SU-DHL-6 (cell line): Measurements from ENCODE around the gene ORM2.
"Not testable (repeated sequence)": the region's sequence is repeated elsewhere in the genome, so short reads cannot be mapped to it uniquely, and the experiment has no call there.

Experiments
- H2AFZ ChIP-seq: fragments of 200-600 bp; sonication (generic); 2 replicates; pipeline ENCODE4 v1.6.1; 2014; ENCODE audit warnings: low read depth, mild to moderate bottlenecking, moderate library complexity, mixed read lengths, antibody characterized with exemption, low read length; ENCODE audit not compliant: severe bottlenecking
- H3F3A ChIP-seq: fragments of 200-600 bp; shearing (Covaris generic); 2 replicates; pipeline ENCODE4 v1.6.0; 2016; ENCODE audit warnings: antibody characterized with exemption, mild to moderate bottlenecking; ENCODE audit not compliant: insufficient read depth
- H3K27ac ChIP-seq: fragments of 200-600 bp; sonication (generic); 2 replicates; pipeline ENCODE4 v1.5.1; 2016; ENCODE audit warnings: low read depth, mild to moderate bottlenecking, low read length, moderate library complexity, mixed read lengths
- H3K27me3 ChIP-seq: fragments of 200-600 bp; sonication (generic), shearing (Covaris generic); 2 replicates; pipeline ENCODE4 v1.6.0; 2014; ENCODE audit warnings: mild to moderate bottlenecking, low read length
- H3K36me3 ChIP-seq: fragments of 200-600 bp; sonication (generic); 2 replicates; pipeline ENCODE4 v1.6.1; 2014; ENCODE audit warnings: mild to moderate bottlenecking, low read length, mixed read lengths
- H3K4me2 ChIP-seq: fragments of 300-600, 200-600 bp; shearing (Covaris generic), sonication (generic); 2 replicates; pipeline ENCODE4 v1.6.0; 2014; ENCODE audit warnings: low read length, low read depth, mild to moderate bottlenecking; ENCODE audit not compliant: poor library complexity, severe bottlenecking
- H3K4me3 ChIP-seq: fragments of 200-600 bp; sonication (generic); 2 replicates; pipeline ENCODE4 v1.5.1; 2014; ENCODE audit warnings: antibody characterized with exemption, low read length, mild to moderate bottlenecking, mixed read lengths; ENCODE audit not compliant: insufficient read depth, poor library complexity, severe bottlenecking
- H3K79me2 ChIP-seq: fragments of 200-600 bp; sonication (generic); 2 replicates; pipeline ENCODE4 v1.6.1; 2014; ENCODE audit warnings: mild to moderate bottlenecking, low read length, moderate library complexity; ENCODE audit not compliant: insufficient read depth
- H3K9ac ChIP-seq: fragments of 200-600 bp; sonication (generic); 2 replicates; pipeline ENCODE4 v1.7.0; 2014; ENCODE audit warnings: mild to moderate bottlenecking, low read length
- H3K9me2 ChIP-seq: fragments of 200-600 bp; sonication (generic); replicated peaks from 2 replicates; pipeline ENCODE4 v1.6.1; 2014; ENCODE audit warnings: low read length; ENCODE audit not compliant: insufficient read depth
- H3K9me3 ChIP-seq: fragments of 200-600 bp; sonication (generic); 2 replicates; pipeline ENCODE4 v1.6.1; 2014; ENCODE audit warnings: low read length, mixed read lengths; ENCODE audit not compliant: insufficient read depth
- H4K20me1 ChIP-seq: fragments of 200-600 bp; sonication (generic); 2 replicates; pipeline ENCODE4 v1.6.1; 2014; ENCODE audit warnings: low read depth, mild to moderate bottlenecking, antibody characterized with exemption, low read length, moderate library complexity, mixed read lengths
- EZH2phosphoT487 ChIP-seq: fragments of 200-600 bp; sonication (generic), shearing (Covaris generic); conservative IDR thresholded peaks from 2 replicates; pipeline ENCODE4 v1.6.1; 2018; ENCODE audit warnings: mild to moderate bottlenecking, antibody characterized with exemption, low read length, moderate library complexity, mixed read lengths
- TF ChIP-seq, protein P1 (sequence below): fragments of 200-600 bp; sonication (generic); IDR thresholded peaks from one replicate; pipeline ENCODE4 v1.5.1; 2017; ENCODE audit warnings: antibody characterized with exemption, mild to moderate bottlenecking, low read length, moderate library complexity; ENCODE audit not compliant: insufficient read depth, poor library complexity, severe bottlenecking

ORM2 gene

DNA sequence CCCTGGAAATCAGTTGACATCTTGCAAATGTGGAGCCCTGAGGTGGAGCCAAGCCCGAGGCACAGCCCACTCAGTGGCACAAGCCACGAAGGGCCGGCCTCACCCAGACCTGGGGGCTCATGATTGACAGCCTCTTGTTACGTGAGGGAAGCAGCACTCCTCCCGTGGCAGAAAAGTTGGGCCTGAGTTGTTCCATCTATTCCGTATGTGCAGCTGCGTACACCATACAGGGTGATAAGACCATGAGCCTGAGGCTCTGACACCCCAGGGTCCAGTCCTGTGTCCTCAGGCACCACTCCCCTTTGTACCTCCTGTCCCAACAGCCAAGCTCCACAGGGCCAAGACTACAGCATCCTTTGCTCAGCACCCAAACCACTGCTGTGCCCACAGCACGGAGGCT, 1.9 kb upstream of the ORM2 start:
- Histone ChIP-seq H4K20me1 (no peaks in the 10 kb centered on the region), H3K27me3 (no peaks in the 10 kb centered on the region), H2AFZ (no peak overlapping the region), H3K9me3 (no peaks in the 10 kb centered on the region), H3K9ac (no peak overlapping the region), H3F3A (no peaks in the 10 kb centered on the region), H3K4me2 (no peak overlapping the region), H3K27ac (no peak overlapping the region), H3K9me2 (no peaks in the 10 kb centered on the region), H3K79me2 (no peaks in the 10 kb centered on the region), H3K4me3 (no peak overlapping the region), H3K36me3 (no peaks in the 10 kb centered on the region)
- TF ChIP-seq, protein P1, sequence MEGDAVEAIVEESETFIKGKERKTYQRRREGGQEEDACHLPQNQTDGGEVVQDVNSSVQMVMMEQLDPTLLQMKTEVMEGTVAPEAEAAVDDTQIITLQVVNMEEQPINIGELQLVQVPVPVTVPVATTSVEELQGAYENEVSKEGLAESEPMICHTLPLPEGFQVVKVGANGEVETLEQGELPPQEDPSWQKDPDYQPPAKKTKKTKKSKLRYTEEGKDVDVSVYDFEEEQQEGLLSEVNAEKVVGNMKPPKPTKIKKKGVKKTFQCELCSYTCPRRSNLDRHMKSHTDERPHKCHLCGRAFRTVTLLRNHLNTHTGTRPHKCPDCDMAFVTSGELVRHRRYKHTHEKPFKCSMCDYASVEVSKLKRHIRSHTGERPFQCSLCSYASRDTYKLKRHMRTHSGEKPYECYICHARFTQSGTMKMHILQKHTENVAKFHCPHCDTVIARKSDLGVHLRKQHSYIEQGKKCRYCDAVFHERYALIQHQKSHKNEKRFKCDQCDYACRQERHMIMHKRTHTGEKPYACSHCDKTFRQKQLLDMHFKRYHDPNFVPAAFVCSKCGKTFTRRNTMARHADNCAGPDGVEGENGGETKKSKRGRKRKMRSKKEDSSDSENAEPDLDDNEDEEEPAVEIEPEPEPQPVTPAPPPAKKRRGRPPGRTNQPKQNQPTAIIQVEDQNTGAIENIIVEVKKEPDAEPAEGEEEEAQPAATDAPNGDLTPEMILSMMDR, result no peak
- no peak for TF ChIP-seq EZH2phosphoT487

DNA sequence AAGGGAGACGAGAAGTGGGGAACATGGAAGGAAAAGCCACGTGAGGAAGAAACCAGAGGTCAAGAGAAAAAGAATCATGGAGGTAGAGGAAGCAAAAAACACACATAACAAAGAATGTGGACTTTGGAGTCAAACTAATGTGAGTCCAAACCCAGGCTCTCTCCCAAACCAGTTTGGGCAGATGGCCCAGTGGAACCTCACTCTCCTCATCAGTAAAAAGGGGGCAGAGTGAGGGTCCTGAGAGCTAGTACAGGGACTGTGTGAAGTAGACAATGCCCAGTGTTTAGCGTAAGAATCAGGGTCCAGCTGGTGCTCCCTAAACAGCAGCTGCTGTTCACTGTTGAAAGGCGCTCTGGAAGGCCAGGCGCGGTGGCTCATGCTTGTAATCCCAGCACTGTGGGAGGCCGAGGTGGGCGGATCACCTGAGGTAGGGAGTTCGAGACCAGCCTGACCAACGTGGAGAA, 1.3 kb upstream of the ORM2 start:
- not testable (repeated sequence) for H3K4me2 ChIP-seq, H3F3A ChIP-seq, H3K9me2 ChIP-seq, H3K79me2 ChIP-seq, H3K9ac ChIP-seq, H3K9me3 ChIP-seq, H2AFZ ChIP-seq, H3K27ac ChIP-seq, H3K36me3 ChIP-seq, H4K20me1 ChIP-seq, H3K4me3 ChIP-seq, H3K27me3 ChIP-seq

DNA sequence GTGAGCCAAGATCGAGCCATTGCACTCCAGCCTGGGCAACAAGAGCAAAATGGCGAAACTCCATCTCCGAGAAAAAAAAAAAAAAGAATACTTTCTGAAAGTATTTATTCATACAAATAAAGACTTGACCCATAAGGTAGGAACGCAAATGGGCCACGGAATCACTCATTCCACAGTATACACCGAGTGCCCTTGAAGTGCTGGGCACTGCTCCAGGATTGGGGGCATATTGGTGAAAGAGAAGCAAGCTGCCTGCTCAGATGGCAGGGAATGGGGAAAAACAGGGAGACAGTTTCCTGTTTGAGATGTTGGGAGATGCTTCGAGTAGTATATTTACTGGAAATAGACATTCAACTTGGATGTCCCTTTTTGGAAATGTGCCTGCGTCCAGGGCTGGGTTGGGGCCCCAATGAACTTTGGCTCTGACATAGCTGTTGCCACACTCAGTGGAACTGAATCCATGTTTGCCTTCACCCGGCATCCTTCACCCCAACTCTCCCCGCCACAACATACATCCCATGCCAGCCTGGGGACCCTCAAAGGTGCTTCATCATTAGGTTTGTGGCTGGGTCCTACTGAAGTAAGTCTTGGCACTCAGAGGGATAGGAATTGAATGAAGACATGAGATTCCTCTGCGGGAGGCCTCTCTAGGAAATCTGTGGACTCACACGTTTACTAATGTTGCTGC, 588 bp upstream of the ORM2 start:
- H3K9ac ChIP-seq, H3K4me2 ChIP-seq, H3K27ac ChIP-seq: not testable (repeated sequence)

DNA sequence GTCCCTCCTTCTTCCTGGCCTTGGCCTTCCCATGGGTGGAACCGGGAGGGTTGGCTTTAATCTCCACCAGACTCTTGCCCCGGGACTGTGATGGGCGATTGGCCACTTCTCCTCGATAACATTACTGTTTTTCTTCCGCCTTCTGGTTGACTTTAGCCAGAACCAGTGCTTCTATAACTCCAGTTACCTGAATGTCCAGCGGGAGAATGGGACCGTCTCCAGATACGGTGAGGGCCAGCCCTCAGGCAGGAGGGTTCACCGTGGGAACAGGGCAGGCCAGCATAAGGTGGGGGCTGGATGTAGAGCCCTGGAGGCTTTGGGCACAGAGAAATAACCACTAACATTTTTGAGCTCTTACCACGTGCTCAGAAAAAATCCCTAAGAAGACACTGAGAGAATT, 967 bp downstream of the ORM2 start:
- Histone ChIP-seq H3K27ac (no peak overlapping the region), H3K27me3 (no peaks in the 10 kb centered on the region), H4K20me1 (no peaks in the 10 kb centered on the region), H3K4me3 (no peak overlapping the region), H3K9me3 (no peaks in the 10 kb centered on the region), H3K9ac (no peak overlapping the region), H2AFZ (no peak overlapping the region), H3F3A (no peaks in the 10 kb centered on the region), H3K79me2 (no peaks in the 10 kb centered on the region), H3K36me3 (no peaks in the 10 kb centered on the region; the same call in 1 of the 2 replicates), H3K4me2 (no peak overlapping the region), H3K9me2 (no peaks in the 10 kb centered on the region)
- TF ChIP-seq, protein P1, result no peak
- TF ChIP-seq EZH2phosphoT487, result no peak

More for the DNA sequence above, 588 bp upstream of the ORM2 start:
- H4K20me1 ChIP-seq, H3K79me2 ChIP-seq, H3K27me3 ChIP-seq, H2AFZ ChIP-seq, H3K36me3 ChIP-seq, H3F3A ChIP-seq, H3K9me2 ChIP-seq, H3K9me3 ChIP-seq, H3K4me3 ChIP-seq: not testable (repeated sequence)

DNA sequence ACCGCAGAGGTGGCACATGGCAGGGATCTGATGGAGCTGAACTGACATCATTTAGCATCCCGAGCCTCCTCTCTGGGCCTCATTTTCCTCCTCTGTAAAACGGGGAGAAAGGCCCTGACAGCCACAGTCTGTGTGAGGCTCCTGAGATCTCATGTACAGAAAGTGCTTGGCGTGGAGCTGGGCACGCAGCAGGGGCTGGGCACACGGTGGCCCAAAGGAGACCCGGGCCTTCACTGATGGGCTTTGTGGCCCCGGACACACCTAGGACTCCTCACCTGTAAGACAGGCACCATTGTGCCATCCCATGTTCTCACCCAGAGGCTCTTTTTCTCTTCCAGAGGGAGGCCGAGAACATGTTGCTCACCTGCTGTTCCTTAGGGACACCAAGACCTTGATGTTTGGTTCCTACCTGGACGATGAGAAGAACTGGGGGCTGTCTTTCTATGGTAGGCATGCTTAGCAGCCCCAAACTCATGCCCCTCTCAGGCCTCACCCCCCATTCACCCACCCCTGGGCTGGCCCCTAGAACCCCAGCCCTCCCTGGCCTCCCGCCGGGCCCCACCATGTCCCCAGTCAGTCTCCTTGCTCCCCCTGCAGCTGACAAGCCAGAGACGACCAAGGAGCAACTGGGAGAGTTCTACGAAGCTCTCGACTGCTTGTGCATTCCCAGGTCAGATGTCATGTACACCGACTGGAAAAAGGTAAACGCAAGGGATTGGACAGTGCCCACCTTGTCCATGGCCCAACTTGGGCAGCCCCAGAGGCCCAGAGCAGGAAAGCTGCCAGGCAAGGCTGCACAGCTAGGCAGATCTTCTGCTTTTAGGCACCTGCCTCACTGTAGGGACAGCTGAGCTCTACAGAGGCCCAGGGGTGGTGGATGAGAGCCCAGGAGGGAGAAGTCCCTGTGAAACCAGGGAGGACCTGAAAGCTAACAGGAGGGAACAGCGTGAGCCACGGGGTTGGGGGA, 1.8 kb downstream of the ORM2 start:
- not testable (repeated sequence) for H3F3A ChIP-seq, H3K4me3 ChIP-seq, H3K9me2 ChIP-seq

DNA sequence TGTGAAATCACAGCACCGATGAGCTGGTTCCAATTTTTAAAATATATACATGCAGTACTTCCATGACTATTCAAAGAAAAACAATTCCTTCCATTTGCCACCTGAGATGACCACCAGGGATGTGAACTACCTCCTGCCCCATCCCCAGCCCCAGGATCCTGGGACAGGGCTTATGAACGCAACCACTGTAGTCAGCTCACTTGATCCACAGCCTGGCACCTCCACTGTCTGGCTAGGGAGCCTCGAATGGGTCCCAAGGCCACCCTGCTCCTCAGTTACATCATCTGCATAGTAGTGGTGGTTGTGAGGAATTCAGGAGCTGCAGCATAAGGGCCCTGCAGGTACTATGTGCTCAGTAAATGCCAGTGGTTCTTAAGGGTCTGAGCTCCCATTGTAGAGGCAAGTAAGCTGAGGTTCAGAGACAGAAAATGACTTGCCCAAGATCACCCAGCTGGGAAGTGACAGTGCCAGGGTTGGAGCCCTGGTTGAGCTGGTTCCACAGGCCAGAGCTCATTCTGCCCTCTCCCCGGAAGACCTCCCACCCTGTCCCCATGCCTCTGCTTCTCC, 2.9 kb downstream of the ORM2 start:
- not testable (repeated sequence) for H3K9me2 ChIP-seq, H3K9ac ChIP-seq, H3K4me3 ChIP-seq, H3K36me3 ChIP-seq, H3K9me3 ChIP-seq, H3K4me2 ChIP-seq, H3K27ac ChIP-seq, H3F3A ChIP-seq, H3K79me2 ChIP-seq, H3K27me3 ChIP-seq, H4K20me1 ChIP-seq, H2AFZ ChIP-seq

More for the DNA sequence above, 1.8 kb downstream of the ORM2 start:
- not testable (repeated sequence) for H3K9me3 ChIP-seq, H3K27ac ChIP-seq, H3K79me2 ChIP-seq, H4K20me1 ChIP-seq, H3K36me3 ChIP-seq, H3K9ac ChIP-seq, H3K27me3 ChIP-seq, H3K4me2 ChIP-seq, H2AFZ ChIP-seq
